HepG2 (cell line): Measurements from ENCODE around the gene CLNS1A. TPM values are rescaled to one million over a fixed set of nuclear protein-coding genes. Genes with fewer than 3 reads are reported as not detected.

Source experiments
- CSRNP2 ChIP-seq: sonication (generic); formaldehyde crosslinking; conservative IDR thresholded peaks from 2 replicates; pipeline ENCODE4 v1.8.0; 2022; ENCODE audit warnings: low read depth, missing genetic modification reagents
- FOSL2 ChIP-seq: sonication (generic); formaldehyde crosslinking; IDR thresholded peaks from 2 replicates; pipeline ENCODE4 v1.4.0; 2020; ENCODE audit warnings: missing genetic modification reagents
- KDM5A ChIP-seq: fragments of 200-600 bp; sonication (generic); IDR thresholded peaks from 2 replicates; pipeline ENCODE4 v1.7.0; 2018; ENCODE audit warnings: antibody characterized with exemption, mild to moderate bottlenecking, low read length, borderline replicate concordance
- NR2C2 ChIP-seq: sonication (generic); formaldehyde crosslinking; IDR thresholded peaks from 2 replicates; pipeline ENCODE4 v1.4.0; 2020; ENCODE audit warnings: missing genetic modification reagents, mild to moderate bottlenecking, moderate library complexity, borderline replicate concordance
- TFE3 ChIP-seq: IDR thresholded peaks from 2 replicates; pipeline ENCODE4 v1.6.1; 2016
- ZNF232 ChIP-seq: sonication (generic); formaldehyde crosslinking; IDR thresholded peaks from 2 replicates; pipeline ENCODE4 v1.4.0; 2020; ENCODE audit warnings: missing genetic modification reagents, borderline replicate concordance
- polyA plus RNA-seq, 8 experiments: library from polyadenylated mRNA; depleted of rRNA in 3 of 8; stranded (reverse) in 7 of 8; unstranded in 1 of 8; fragments of >200 nt; fragmentation: Illumina TruSeq in 4 of 8; extraction: Trizol in 4 of 8; gene quantifications; 2 replicates each; pipeline versions ENCODE4 v1.2.1 to v1.2.3, GENCODE V29; 2011 to 2016; ENCODE audit warnings: low read depth in 4 of 8, missing spikeins in 1 of 8, mixed read lengths in 1 of 8; ENCODE audit not compliant: insufficient read depth in 1 of 8
- total RNA-seq, 5 experiments: library from RNA; depleted of rRNA; stranded (reverse); fragments of >200 nt; fragmentation: Illumina TruSeq; extraction: Trizol; gene quantifications; 2 replicates each; pipeline ENCODE4 v1.2.3, GENCODE V29; 2016; ENCODE audit warnings: low read depth in 1 of 5
- TF ChIP-seq, protein P1 (sequence below): sonication (generic); formaldehyde crosslinking; IDR thresholded peaks from 2 replicates; pipeline ENCODE4 v1.4.0; 2020; ENCODE audit warnings: missing genetic modification reagents
- TF ChIP-seq, protein P2 (sequence below): sonication (generic); formaldehyde crosslinking; IDR thresholded peaks from 2 replicates; pipeline ENCODE4 v1.8.0; 2022; ENCODE audit warnings: mild to moderate bottlenecking, missing genetic modification reagents; ENCODE audit not compliant: insufficient replicate concordance

CLNS1A gene
- total and polyA plus RNA-seq, 2 of the 13 experiments (the other 11 are each of a cell fraction or from before 2014, with no cell fraction given), result 158 to 219 TPM

DNA sequence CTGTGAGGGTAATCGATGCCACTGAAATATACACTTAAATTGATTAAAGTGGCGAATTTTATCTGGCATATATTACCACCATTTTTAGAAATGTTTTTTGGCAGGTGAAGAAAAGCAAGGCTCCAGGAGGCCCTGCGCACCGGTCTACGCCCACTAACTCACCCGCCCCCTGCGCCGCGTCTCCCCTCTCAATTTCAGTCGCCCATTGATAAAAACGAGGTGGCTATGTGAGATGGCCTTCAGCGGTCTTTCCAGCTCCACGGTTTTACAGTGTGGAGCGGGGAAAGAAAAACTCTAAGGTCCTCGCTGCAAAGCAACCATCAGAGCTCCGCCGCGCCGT is 48.4 kb downstream of the CLNS1A start (continued):
- TF ChIP-seq ZNF232 (CRISPR knock-in tag) (peak; percentile 65; the same call in 1 of the 2 replicates), CSRNP2 (0 out of 2 replicates have a peak, but pooled peaks have one; percentile 17), FOSL2 (CRISPR knock-in tag) (0 out of 2 replicates have a peak, but pooled peaks have one; percentile 11), NR2C2 (CRISPR knock-in tag) (0 out of 2 replicates have a peak, but pooled peaks have one; percentile 14), TFE3 (no peak), KDM5A (0 out of 2 replicates have a peak, but pooled peaks have one; percentile 2)
- TF ChIP-seq, protein P1, sequence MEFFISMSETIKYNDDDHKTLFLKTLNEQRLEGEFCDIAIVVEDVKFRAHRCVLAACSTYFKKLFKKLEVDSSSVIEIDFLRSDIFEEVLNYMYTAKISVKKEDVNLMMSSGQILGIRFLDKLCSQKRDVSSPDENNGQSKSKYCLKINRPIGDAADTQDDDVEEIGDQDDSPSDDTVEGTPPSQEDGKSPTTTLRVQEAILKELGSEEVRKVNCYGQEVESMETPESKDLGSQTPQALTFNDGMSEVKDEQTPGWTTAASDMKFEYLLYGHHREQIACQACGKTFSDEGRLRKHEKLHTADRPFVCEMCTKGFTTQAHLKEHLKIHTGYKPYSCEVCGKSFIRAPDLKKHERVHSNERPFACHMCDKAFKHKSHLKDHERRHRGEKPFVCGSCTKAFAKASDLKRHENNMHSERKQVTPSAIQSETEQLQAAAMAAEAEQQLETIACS (CRISPR knock-in tag), result 0 out of 2 replicates have a peak, but pooled peaks have one; percentile 2
- TF ChIP-seq, protein P2, sequence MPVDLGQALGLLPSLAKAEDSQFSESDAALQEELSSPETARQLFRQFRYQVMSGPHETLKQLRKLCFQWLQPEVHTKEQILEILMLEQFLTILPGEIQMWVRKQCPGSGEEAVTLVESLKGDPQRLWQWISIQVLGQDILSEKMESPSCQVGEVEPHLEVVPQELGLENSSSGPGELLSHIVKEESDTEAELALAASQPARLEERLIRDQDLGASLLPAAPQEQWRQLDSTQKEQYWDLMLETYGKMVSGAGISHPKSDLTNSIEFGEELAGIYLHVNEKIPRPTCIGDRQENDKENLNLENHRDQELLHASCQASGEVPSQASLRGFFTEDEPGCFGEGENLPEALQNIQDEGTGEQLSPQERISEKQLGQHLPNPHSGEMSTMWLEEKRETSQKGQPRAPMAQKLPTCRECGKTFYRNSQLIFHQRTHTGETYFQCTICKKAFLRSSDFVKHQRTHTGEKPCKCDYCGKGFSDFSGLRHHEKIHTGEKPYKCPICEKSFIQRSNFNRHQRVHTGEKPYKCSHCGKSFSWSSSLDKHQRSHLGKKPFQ (CRISPR knock-in tag), result peak; percentile 53
